NCI-H1930 (cell line): ENCODE data around the gene PCNA.
A peak's percentile ranks its signal among the peaks of the same experiment; 100 is the strongest.
"Not testable (repeated sequence)": the region's sequence is repeated elsewhere in the genome, so short reads cannot be mapped to it uniquely, and the experiment has no call there.

ENCODE experiments used
- DNase-seq, 2 experiments: peaks; one replicate each; lab custom pipeline; 2025; lab: John Stamatoyannopoulos, UW

PCNA gene

DNA sequence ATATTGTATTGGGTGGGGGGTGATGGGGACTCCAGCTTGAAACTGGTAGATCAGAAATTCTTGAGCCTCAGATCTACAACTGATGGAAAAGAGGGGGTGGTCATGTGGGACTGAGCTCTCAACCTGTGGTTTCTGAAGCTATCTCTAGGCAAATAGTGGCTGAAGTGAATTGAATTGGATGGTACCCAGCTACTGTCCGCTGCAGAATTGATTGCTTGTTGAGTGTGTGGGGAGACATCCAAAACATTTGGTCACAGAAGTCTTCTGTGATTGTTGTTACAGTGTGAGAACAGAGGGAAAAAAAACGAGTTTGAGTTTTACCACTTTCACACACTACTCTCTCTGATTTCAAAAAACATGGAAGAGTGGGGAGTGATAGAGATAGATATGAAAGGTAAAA, 21.9 kb upstream of the PCNA start:
- no peak for DNase-seq

DNA sequence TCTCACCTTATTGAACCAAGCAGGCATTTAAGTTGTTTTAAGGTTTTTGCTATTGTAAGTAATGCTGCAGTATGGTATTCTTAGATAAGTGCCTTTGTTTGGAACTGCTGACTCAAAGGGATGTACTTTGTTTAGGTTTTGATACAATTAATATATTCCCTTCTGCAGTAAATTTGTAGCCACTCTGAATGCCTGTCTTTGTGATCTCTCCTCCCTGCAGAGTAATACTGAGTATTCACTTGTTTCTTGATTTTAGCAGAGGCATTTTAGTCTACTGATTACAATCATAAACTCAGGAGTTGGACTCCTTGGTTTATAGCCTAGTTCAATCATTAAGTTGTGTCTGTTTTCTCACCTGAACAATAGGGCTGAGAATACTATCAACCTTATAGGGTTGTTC, 20.4 kb upstream of the PCNA start:
- DNase-seq = no peak

DNA sequence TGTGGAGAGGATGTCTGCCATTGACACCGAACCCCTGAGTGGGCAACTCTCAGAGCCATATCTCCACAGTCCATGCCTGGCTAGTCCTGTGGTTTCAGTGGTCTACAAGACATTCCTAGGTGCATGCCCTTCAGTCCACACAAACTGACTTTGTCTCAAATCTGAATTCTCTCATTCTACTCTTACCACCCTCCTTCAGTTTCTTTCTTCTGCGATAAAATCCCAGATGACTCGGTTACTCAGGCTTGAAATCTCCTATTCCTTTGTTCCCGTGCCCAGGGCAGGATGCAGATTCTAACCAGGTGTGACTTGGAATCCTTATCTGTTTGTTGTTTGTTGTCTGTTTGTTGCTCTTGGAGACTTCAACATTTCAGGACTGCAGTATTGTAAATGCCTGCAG, 16.3 kb upstream of the PCNA start:
- no peak for DNase-seq

DNA sequence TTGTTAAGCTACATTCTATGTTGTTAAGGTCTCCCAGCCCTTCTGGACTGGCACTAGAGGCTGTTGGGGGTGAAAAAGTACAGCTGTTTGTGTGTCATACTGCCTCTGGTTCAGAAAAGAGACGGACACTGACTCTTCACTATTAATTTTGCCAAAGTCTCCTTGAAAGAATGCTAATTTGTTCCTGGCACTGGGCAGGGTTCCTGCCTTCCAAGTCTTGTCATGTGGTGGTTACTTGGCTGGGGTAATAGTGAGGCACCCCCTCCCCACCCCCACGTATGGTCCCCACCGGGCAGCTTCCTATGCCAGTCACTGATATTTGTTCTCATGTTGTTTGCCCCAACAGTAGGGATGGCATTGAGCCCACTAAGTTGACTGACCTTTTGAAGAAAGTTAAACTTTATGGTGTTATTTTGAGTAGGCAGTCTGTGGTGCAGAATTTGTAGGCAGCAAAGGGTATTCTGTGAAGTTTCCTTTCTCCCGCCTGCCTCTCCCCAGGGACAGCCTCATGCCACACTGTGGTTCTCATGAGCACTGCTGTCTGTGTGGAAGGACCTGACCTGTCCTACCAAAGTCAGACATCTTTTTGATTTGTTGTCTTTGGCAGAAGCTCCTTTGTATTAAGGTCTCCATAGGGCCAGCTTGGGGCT, 15.7 kb upstream of the PCNA start:
- DNase-seq = no peak

DNA sequence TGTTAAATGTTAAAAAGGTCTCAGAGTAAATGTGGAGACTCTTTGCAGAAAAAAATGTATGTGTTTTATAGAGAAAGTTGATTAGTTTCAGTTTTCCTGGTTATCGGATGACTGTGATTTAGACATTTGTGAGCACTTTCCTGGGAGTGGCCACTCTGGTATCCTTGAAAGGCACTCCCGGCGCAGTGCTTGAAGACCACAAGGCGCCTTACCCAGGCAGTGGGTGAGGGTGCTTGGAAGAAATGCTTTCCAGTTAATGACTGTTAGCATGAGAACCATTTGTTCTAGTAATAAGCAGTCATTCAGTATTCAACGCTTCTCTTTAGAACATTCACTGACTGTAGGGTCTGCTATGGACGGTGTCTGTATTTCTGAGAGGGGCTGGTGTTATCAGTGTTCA, 14.2 kb upstream of the PCNA start:
- DNase-seq = no peak

DNA sequence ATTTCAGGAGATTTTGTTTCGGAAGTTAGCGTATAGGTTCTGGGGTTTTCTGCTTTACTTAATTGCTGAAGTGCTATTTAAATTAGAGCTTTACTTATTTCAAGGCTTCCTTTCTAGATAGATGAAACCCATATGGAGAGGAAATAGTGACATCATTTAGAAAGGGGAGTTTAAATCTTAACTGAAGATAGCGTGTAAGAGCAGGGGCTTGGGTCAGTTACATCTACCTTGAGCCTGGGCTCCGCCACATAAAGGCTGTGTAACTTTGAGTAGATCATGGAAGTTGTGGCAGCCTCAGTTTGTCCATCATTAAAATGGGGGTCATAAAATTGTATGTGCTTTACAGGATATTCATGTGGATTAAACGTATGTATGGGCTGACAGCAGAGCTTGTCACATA, 11.7 kb upstream of the PCNA start:
- DNase-seq = no peak

DNA sequence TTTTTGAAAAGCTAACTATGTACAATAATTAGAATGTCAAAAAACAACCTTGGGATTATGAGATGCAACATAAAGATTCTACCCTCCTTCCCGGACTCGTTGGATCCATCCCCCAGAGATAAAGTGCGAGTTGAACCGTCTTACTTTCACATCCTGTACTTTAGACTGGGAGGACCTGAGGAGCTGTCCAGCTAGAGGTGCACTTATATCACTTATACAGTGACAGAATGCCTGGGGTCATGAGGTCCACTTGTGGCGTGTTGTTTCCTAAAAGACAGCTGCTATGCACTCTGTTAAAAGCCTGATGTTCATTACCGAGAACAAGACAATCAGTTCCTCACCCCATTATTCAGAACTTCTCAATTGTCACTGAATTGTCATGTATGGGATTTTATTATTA, 9.1 kb upstream of the PCNA start:
- no peak for DNase-seq

DNA sequence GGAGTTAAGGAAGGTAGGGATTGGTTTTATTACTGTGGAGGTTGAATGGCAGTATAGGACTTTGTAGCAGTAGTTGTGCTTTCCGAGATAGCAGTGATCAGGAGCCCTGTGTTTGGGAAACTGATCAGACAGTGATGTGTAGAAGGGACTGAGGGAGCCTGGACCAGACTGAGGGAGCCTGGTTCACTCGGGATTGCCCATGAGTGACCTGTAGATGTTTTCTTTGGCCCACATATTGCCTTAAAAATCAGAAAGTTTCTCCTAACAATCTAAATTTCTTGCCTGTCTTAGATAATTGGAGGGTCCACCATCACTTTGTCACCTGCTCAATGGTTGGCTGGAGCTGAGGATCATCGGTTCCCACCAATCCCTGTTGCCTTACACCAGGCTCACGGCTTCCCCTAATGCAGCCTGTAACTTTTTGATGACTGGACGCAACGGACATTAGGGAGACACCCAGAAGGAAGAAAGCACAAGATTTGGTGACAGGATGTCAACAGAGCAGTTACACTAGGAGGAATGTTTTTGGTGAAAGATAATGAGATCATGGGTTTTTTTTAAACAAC, 8.2 kb upstream of the PCNA start:
- no peak for DNase-seq

DNA sequence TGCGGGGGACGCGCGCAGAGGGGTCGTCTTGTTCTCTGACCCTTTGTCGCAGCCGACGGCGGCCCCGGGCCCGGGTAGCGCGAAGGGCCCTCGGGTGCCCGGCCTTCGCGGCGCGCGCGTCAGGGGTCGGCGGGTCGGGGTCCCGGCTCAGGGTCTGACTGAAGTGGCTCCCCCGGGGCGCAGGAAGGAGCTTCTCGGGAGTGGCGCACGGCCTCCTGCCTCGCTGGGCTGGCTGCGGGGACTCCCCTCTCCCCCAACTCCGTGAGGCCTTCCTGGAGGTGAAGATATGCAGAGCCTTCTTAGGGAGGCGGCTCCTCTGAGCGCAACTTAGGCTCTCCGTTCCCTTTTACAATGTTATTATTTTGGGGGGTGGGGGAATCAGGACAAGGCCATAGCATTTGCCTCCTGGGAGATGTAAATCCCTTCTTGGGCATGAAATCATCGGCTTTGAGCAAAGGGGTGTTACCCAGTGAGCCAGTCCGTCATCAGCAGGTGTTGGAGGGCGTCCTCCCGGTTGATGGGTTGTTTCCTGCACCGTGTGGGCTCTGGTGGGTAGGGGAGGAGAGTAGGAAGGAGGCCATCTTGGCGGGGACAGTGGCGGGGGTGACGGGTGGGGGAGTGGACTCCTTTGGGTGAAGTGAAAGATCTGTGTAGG, 7.6 kb upstream of the PCNA start:
- DNase-seq = peak in 1 of 2 experiments; percentile 14

DNA sequence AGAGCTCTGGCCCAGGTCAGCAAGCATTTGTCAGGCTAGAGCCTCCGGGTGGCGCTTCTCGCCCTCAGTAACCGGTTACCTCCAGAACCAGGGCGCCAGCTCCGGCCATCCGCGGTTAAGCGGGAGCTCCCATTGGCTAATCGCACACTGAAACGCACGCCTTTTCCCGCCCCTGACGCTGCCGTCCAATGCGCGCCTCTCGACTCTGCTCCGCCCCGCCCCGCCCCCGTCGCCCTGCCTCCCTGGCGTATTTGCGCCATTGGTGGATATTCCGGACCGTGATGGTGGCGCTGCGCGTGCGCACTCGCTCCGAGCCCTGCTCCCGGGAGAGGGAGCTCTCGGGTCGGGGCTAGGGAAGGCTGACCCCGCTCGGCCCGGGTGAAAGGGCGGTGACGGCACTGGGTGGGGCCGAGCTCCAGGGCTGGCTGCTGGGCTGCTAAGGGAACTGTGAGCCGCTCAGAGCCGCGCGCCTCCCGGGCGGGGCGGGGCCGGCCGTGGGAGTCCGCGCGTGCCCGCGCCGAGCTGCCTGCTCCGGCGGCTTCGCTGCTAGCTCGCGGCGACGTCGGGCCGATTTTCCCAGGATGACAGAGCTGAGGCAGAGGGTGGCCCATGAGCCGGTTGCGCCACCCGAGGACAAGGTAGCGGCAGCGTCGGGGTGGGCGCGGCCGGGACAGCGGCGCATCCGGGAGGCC, 6.9 kb upstream of the PCNA start, which contains the start of gene CDS2:
Gene CDS2 (plus strand): TSS at position 497 of the 692 bp plus-strand sequence. CDS start 85 bp downstream, at position 582.
- peak; percentile 98 to 99 for DNase-seq

DNA sequence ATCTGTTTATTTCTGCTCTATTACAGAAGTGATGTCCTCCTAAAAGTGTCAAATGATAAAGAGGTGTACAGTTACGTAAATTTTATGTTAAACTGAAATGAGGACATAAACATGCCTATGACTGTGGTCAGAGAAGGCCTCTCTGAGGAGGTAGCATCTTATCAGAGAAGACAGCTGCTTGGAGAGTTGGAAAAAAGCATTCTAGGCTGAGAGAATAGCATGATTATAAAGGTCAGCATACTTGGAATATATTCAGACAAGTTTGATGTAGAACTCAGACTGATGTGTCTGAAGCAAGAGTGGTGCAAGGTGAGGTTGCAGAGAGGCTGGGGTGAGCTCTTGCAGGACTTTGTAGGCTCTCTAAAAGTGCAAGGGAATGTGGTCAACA, 3.1 kb upstream of the PCNA start:
- no peak for DNase-seq

DNA sequence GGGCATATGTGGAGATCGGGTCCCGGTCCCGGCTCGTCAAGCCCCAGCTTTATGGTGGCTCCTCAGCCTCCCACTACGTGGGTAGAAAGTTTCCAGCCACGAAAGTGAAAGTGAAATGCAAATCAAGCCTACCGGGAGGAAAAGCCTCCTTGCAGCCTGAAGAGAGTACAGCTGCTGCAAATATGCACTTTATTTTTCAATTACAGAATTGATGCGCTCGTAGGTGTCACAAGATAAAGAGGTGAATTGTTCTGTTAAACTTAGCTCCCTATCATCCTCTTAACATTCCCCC, 373 bp upstream of the PCNA start:
- DNase-seq = no peak

DNA sequence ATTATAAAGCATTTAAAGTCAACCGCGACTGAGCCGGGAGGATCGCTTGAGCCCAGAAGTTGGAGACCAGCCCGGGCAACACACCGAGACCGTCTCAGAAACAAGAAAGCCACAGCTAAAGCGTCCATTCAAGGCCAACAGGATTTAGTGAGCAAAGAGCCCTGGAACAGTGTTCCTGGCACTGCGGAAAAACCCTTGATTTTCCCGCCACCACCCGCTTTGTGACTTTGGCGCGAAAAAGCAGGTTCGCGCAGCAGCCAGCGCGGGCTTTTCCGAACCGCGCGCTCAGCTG, 669 bp downstream of the PCNA start:
- no peak for DNase-seq

DNA sequence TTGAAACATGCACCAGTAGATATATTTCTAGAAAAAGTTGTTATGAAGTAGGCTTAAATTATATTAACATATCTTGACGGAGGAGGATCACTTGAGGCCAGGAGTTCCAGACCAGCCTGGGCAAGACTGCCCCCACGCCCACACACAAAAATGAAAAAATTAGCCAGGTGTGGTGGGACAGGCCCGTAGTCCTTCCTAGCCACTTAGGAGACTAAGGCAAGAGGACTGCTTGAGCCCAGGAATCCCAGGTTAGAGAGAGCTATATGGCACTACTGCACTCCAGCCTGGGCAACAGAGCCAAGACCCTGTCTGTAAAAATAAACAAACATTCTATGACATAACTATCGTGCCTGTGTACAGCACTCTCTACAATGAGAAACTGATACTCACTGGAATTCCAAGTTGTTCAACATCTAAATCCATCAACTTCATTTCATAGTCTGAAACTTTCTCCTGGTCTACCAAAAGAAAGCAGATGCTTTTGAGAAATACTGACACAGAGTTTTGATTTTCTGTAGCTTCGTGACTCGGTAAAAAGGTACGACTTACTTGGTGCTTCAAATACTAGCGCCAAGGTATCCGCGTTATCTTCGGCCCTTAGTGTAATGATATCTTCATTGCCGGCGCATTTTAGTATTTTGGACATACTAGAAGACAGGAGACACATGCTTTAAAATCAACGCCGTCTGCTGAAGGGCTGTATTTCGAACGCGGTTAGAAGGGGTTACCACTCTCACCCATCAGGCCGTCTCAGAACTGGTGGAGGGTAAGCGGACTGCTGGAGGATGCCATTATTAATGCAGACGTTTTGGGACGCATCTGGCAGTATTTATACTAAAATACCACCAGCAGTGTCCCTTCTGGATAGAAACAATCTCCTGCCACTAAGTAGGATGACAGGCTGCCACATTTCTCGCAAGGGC, 1.3 kb downstream of the PCNA start:
- no peak for DNase-seq

DNA sequence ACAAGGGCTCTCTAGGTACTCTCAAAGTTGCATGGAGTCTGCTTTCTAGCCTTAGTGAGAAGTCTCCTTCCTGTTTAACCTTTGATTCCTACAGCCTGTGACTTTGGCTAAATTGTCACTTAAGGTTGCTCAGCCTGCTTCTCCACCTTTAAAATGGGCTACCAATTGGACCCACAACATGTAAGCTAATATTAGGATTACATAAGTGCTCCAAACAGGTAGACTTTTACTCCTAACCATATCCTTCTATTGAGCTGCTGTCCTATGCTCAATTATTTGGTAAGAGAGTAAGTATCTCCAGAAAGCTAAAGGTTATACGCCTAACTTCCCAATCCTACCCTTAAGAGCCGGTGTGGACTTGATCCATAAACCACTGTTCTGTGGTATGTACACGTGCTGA, 2.9 kb downstream of the PCNA start:
- no peak for DNase-seq

DNA sequence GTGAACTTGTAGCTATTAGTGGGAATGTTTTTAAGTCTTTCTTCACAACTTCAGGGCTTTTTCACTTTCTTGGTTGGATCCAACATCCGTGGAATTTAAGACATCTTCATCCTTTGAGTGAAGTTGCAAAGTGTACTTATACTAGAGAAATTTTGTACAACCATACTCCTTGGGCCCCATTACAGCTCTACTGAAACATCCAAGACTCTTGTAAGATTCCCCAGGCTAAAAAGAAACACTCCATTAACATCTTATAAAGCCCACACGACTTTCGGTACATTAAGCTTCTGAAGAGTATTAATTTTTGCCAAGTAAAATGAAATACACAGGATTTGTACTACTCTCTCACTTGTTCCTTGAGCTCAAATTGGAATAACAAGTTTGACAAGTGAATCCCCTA, 5.4 kb downstream of the PCNA start:
- no peak for DNase-seq

DNA sequence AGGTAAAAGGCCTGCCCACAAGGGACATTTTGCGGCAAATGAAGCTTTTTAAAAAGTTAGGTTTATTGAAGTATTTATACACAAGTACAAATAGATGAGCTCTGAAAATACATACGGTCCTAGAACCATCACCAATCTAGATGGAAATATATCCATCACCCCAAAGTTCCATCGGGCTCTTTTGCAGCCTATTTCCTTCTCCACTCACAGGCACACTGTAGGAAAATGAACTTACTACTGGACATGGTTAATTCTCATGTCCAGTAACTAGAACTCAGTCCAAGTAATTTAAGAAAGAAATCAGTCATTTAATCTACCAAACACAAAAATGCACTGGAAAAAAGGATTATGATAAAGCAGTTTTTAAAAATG, 6.2 kb downstream of the PCNA start:
- DNase-seq = no peak

DNA sequence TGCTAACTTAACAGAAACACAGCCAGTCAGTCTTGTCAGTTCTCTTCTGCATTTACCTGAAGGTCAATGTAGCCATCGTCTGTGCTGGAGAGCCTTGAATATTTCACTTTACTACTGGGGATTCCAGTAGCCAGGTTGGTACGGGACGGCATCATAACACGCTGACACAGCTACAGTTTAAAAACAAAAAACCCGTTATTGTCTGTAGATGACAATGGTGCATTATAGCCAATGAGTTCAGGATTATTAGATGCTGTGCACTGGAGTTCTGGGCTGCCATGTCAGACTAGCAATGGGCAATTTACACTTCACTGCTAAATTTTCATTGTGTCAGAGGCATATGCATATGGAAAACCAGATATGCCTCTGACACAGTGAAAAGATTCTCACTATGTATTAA, 10.5 kb downstream of the PCNA start:
- DNase-seq = no peak

DNA sequence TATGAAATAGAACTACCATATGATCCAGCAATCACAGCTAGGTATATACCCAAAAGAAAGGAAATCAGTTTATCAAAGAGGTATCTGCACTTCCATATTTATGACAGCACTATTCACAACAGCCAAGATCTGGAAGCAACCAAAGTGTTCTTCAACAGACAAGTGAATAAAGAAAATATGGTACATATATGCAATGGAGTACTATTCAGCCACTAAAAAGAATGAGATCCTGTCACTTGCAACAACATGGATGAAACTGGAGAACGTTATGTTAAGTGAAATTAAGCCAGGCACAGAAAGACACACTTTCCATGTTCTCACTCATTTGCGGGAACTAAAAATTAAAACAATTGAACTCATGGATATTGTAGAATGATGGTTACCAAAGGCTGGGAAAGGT, 15.3 kb downstream of the PCNA start:
- no peak for DNase-seq

DNA sequence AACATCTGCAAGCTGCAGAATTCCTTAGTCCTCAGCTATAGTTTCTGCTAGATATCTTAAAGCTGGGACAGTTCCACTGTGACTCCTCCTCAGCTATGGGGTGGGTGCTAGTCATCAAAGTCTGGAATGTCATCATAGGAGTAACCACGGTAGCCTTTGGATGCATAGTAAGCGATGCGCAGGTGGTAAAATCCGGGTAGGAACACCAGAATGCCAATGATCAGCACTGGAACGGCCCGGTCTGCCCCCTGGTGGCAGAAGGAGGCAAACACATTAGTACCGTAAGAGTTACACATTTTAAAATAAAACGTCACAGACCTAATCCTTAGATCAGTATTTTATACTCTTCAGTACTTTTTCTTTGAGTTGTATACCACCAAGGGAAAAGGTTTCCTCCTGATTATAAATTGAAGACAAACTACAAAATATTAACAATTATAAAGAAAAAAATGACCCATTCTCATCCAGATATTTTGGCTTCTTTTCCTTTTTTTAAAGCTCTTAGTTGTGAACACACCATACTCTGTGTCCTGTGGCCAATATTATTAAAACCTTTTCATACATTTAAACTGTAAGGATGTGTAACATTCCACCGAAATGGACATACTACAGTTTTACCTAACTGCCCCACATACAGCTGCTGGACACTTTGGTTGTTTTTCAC, 18.9 kb downstream of the PCNA start:
- DNase-seq = peak; percentile 6 to 36

DNA sequence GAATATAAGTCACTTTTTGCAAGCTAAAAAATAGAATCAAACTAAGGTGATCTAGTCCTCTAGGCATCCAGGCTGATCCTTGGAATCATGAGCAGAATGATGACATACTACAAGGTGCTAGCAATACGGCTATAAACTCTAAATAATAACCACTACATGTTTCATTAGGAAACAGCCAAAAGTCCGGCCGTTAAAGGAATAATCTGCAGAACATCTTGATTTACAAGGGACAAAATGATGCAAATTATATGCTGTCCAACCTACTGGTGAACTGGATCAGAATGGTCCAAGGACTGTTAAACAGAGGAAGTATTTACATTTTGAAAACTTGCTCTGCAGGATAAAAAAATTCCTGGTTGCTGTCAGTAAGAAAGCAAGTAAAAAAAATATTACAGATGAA, 19.8 kb downstream of the PCNA start:
- not testable (repeated sequence) for DNase-seq

DNA sequence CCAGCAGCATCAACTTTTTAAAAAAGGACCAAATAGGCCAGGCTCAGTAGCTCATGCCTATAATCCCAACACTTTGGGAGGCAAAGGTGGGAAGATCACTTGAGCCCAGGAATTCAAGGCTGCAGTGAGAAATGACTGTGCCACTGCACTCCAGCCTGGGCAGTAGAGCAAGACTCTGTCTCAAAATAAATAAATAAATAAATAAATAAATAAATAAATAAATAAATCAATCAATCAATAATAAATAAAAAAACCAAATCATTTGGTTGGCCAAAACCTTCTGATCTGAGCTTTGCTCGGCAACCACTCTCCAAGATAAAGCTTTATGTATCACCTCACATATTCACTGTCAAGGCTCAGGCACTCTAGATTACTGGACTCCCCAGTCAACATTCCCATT, 20.7 kb downstream of the PCNA start:
- not testable (repeated sequence) for DNase-seq
